Activated naive CD4-positive, alpha-beta T cell treated with anti-CD3 and anti-CD28 coated beads, Interleukin-2, amount 50 U/mL, for 72 hours (primary cell): ENCODE measurements around the gene ARSI. TPM values are rescaled to one million over a fixed set of nuclear protein-coding genes. Genes with fewer than 3 reads are reported as not detected.

Source experiments
- ATAC-seq, 2 donors: fragments of 150-1000 bp; cut with Tn5 transposase; 2 replicates each; pipeline ENCODE4 v1.10.0; 2021; ENCODE audit warnings: mild to moderate bottlenecking in 2 of 2, moderate library complexity in 2 of 2
- DNase-seq, 2 donors: peaks; one replicate each; pipeline ENCODE4 v3.0.0; 2021 to 2022; ENCODE audit warnings: low spot score in 2 of 2
- H3K27ac Mint-ChIP-seq, 2 donors: one replicate each; pipeline ENCODE4 v1.8.0; 2022; ENCODE audit warnings: mild to moderate bottlenecking in 2 of 2, mixed read lengths in 2 of 2
- H3K36me3 Mint-ChIP-seq, 2 donors: one replicate each; pipeline ENCODE4 v1.8.0; 2022; ENCODE audit warnings: mixed read lengths in 2 of 2
- H3K9me3 Mint-ChIP-seq, 2 donors: one replicate each; pipeline ENCODE4 v1.8.0; 2022; ENCODE audit warnings: mixed read lengths in 2 of 2
- total RNA-seq, 2 donors: library from RNA; stranded (reverse); gene quantifications; one replicate each; pipeline ENCODE4 v1.2.3, GENCODE V29; 2022

ARSI gene
- total RNA-seq, 2 donors from 2014 or later = not detected

- no peaks in the 10 kb centered on the region for H3K9me3 Mint-ChIP-seq
- ATAC-seq (no peak), DNase-seq (no peak)
- H3K36me3 Mint-ChIP-seq = no peaks in the 10 kb centered on the region
- no peak overlapping the region for H3K27ac Mint-ChIP-seq
These were observed 804 bp downstream of the ARSI start for GRCh38 chr5:150301901-150302300.

- no peaks in the 10 kb centered on the region for H3K9me3 Mint-ChIP-seq
- H3K36me3 Mint-ChIP-seq = no peaks in the 10 kb centered on the region
- DNase-seq (no peak), ATAC-seq (no peak)
- H3K27ac Mint-ChIP-seq = no peak overlapping the region
These were observed 1.6 kb downstream of the ARSI start for GRCh38 chr5:150301170-150301505.

- no peak overlapping the region for H3K27ac Mint-ChIP-seq
These were observed 2.1 kb downstream of the ARSI start for GRCh38 chr5:150300496-150301169.

GRCh38 chr5:150299571-150300327 lies 3.0 kb downstream of the ARSI start:
- DNase-seq = no peak
- Mint-ChIP-seq H3K27ac (no peak overlapping the region), H3K9me3 (no peaks in the 10 kb centered on the region), H3K36me3 (no peaks in the 10 kb centered on the region)
- ATAC-seq = no peak

More at GRCh38 chr5:150300496-150301169, 2.1 kb downstream of the ARSI start:
- Mint-ChIP-seq H3K36me3 (no peaks in the 10 kb centered on the region), H3K9me3 (no peaks in the 10 kb centered on the region)
- no peak for ATAC-seq
- DNase-seq = no peak

- no peak for DNase-seq
- Mint-ChIP-seq H3K9me3 (no peaks in the 10 kb centered on the region), H3K36me3 (no peaks in the 10 kb centered on the region), H3K27ac (no peak overlapping the region)
- no peak for ATAC-seq
These were observed 3.8 kb downstream of the ARSI start for GRCh38 chr5:150298701-150299451.

- no peak for ATAC-seq
- Mint-ChIP-seq H3K9me3 (no peaks in the 10 kb centered on the region), H3K36me3 (no peaks in the 10 kb centered on the region), H3K27ac (no peak overlapping the region)
- no peak for DNase-seq
These were observed 4.6 kb downstream of the ARSI start for GRCh38 chr5:150297934-150298595.

- DNase-seq (no peak), ATAC-seq (no peak)
- no peaks in the 10 kb centered on the region for H3K36me3 Mint-ChIP-seq
- no peaks in the 10 kb centered on the region for H3K9me3 Mint-ChIP-seq
- no peak overlapping the region for H3K27ac Mint-ChIP-seq
These were observed 5.3 kb downstream of the ARSI start for GRCh38 chr5:150297236-150297890.

- H3K27ac Mint-ChIP-seq = no peak overlapping the region
- DNase-seq = no peak
These were observed 6.2 kb downstream of the ARSI start for GRCh38 chr5:150296496-150296895.

GRCh38 chr5:150295741-150296486 lies 6.8 kb downstream of the ARSI start:
- no peaks in the 10 kb centered on the region for H3K36me3 Mint-ChIP-seq
- no peak for DNase-seq
- no peak for ATAC-seq
- no peaks in the 10 kb centered on the region for H3K9me3 Mint-ChIP-seq
- H3K27ac Mint-ChIP-seq = peak overlapping the region in 1 of 2 donors; percentile 9

More at GRCh38 chr5:150296496-150296895, 6.2 kb downstream of the ARSI start:
- Mint-ChIP-seq H3K36me3 (no peaks in the 10 kb centered on the region), H3K9me3 (no peaks in the 10 kb centered on the region)
- no peak for ATAC-seq

- no peak overlapping the region for H3K27ac Mint-ChIP-seq
- DNase-seq (no peak), ATAC-seq (no peak)
- no peaks in the 10 kb centered on the region for H3K9me3 Mint-ChIP-seq
- H3K36me3 Mint-ChIP-seq = no peaks in the 10 kb centered on the region
These were observed 7.5 kb downstream of the ARSI start for GRCh38 chr5:150295172-150295634.

GRCh38 chr5:150294551-150295071 lies 8.1 kb downstream of the ARSI start:
- Mint-ChIP-seq H3K27ac (no peak overlapping the region), H3K9me3 (no peaks in the 10 kb centered on the region), H3K36me3 (no peaks in the 10 kb centered on the region)
- DNase-seq (no peak), ATAC-seq (no peak)

GRCh38 chr5:150293091-150293941 lies 9.4 kb downstream of the ARSI start:
- no peak overlapping the region for H3K27ac Mint-ChIP-seq
- ATAC-seq (no peak), DNase-seq (no peak)
- no peaks in the 10 kb centered on the region for H3K36me3 Mint-ChIP-seq
- no peaks in the 10 kb centered on the region for H3K9me3 Mint-ChIP-seq

- ATAC-seq (no peak), DNase-seq (no peak)
- H3K36me3 Mint-ChIP-seq = no peaks in the 10 kb centered on the region
- no peaks in the 10 kb centered on the region for H3K9me3 Mint-ChIP-seq
- H3K27ac Mint-ChIP-seq = no peak overlapping the region
These were observed 11.0 kb downstream of the ARSI start for GRCh38 chr5:150291388-150292385.
